ENCODE data around the gene SLCO4A1.

- TF ChIP-seq CTCF (IDR thresholded peaks at IDR 0.05) (no peak), POLR2A (IDR thresholded peaks at IDR 0.05) (no peak)
Measured at GRCh38 chr20:62718546-62718945, 76.2 kb downstream of the SLCO4A1 start.
